Pancreas (tissue), 10 donors: ENCODE results near the gene TCERG1L. TPM values are rescaled to one million over a fixed set of nuclear protein-coding genes. Genes with fewer than 3 reads are reported as not detected.

Source experiments
- ATAC-seq, 4 donors: fragments of 200-7000 bp; cut with Tn5 transposase; one replicate each; pipeline versions ENCODE4 v1.8.0 to v1.9.1; 2020; ENCODE audit warnings: mild to moderate bottlenecking in 4 of 4, moderate library complexity in 4 of 4
- DNase-seq, 6 donors: peaks; one replicate each; pipeline ENCODE4 v3.0.0-alpha.2; 2020
- FAIRE-seq: peaks from 2 replicates; lab custom pipeline; 2012; peaks lifted over from hg19 to GRCh38; lab: Jason Lieb, UNC
- H3K27ac ChIP-seq, 4 donors: fragments of 200-600 bp; sonication (generic); 1 replicate in 3 of 4; 2 replicates in 1 of 4; pipeline versions ENCODE4 v1.5.0 to v1.8.0; 2020
- H3K27me3 ChIP-seq, 4 donors: fragments of 200-600 bp; one replicate each; pipeline ENCODE4 v1.8.0; 2021
- H3K36me3 ChIP-seq, 3 donors: fragments of 200-600 bp; sonication (generic) in 1 of 3; one replicate each; pipeline versions ENCODE4 v1.5.0 to v1.8.0; 2020 to 2021
- H3K4me1 ChIP-seq, 3 donors: fragments of 200-600 bp; one replicate each; pipeline ENCODE4 v1.8.0; 2021
- H3K4me3 ChIP-seq, 4 donors: fragments of 200-600 bp; sonication (generic) in 2 of 4; one replicate each; pipeline versions ENCODE4 v1.5.0 to v1.8.0; 2020 to 2021
- H3K9me3 ChIP-seq, 4 donors: fragments of 200-600 bp; one replicate each; pipeline ENCODE4 v1.8.0; 2021
- WGBS, 2 donors: extraction: QIAGEN DNeasy Blood & Tissue Kit; methylation state at CpG; one replicate each; pipeline ENCODE4 v1.1.7; 2013; 5-methylcytosine and 5-hydroxymethylcytosine counted together
- intact Hi-C, 3 donors: fragments of 100-400 bp; cut with DNase I; formaldehyde crosslinking; loops; one replicate each; pipeline versions ENCODE4 v1.11.1 to v1.14.2; 2022
- polyA plus RNA-seq, 2 donors: library from polyadenylated mRNA; stranded (reverse); fragments of 200-250 nt; gene quantifications; one replicate each; pipeline ENCODE4 v1.2.3, GENCODE V29; 2013
- total RNA-seq, 6 donors: library from RNA; stranded (reverse); fragmentation: NEBNext Ultra II Directional in 4 of 6; extraction: Animal tissue kit (Norgen Biotek cat#: 25700) in 4 of 6; gene quantifications; one replicate each; pipeline versions ENCODE4 v1.2.1 to v1.2.4, GENCODE V29; 2021 to 2023
- TF ChIP-seq, protein P1 (sequence below), 4 donors: fragments of 200-600 bp; sonication (generic) in 3 of 4; IDR thresholded peaks; one replicate each; pipeline versions ENCODE4 v1.5.0 to v1.8.0; 2021; ENCODE audit warnings: antibody characterized with exemption in 4 of 4
- donor health status: healthy with polysubstance abuse.
- donor health status: DM: no; HTN: no; CAD: no; lungs with moderate emphysema.
- donor health status: DM: no; HTN: no; CAD: no.
- donor health status: control.
- donor health status: control.
- donor health status: Bipolar disorder and iron deficiency.
- donor health status: DM: yes; HTN: yes; CAD: no.
- donor health status: DM: no; HTN: no; CAD: no.
- donor health status: DM: no; HTN: no; CAD: no.
- donor health status: DM: yes; HTN: yes; CAD: no.

TCERG1L gene
- total and polyA plus RNA-seq, 8 donors: 0.09 to 1.9 (median 0.40) TPM

DNA sequence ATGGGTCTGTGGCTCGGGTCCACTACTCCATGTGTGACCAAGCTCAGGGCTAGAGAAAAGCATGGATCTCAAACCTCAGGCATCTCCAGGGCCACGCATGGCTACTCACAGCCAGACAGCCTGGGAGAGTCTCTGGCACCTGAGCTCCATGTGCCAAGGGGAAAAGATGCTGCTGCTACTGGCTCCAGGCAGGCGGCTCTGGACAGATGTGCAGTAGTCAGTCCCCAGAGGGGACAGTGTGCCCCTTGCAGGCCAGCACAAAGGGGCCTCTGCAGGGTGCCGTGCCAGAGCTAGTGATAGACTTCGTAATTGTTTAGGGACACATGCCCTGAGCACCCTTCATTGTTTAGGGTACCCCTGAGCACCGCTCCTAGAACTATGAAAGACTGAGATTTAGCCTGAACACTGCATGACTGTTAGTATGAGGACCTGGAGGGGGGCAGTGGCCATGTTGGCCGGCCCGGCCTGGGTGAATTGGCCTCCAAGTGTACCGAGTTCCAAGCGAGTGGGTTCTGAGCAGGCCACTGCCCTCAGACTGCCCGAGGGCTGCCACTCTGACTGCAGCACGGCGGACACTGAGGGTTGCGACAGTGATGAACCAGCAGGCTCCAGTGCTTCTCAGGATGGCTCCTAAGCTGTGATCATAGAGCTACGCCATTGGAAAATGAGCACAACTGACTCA is 80.7 kb downstream of the TCERG1L start:
- no peak overlapping the region for H3K4me3 ChIP-seq
- DNase-seq (peak in 1 of 6 donors; percentile 41), FAIRE-seq (no peak), ATAC-seq (no peak)
- H3K4me1 ChIP-seq: no peaks in the 10 kb centered on the region
- intact Hi-C loops: no loop called here
- no peaks in the 10 kb centered on the region for H3K9me3 ChIP-seq
- TF ChIP-seq, protein P1, sequence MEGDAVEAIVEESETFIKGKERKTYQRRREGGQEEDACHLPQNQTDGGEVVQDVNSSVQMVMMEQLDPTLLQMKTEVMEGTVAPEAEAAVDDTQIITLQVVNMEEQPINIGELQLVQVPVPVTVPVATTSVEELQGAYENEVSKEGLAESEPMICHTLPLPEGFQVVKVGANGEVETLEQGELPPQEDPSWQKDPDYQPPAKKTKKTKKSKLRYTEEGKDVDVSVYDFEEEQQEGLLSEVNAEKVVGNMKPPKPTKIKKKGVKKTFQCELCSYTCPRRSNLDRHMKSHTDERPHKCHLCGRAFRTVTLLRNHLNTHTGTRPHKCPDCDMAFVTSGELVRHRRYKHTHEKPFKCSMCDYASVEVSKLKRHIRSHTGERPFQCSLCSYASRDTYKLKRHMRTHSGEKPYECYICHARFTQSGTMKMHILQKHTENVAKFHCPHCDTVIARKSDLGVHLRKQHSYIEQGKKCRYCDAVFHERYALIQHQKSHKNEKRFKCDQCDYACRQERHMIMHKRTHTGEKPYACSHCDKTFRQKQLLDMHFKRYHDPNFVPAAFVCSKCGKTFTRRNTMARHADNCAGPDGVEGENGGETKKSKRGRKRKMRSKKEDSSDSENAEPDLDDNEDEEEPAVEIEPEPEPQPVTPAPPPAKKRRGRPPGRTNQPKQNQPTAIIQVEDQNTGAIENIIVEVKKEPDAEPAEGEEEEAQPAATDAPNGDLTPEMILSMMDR (IDR thresholded peaks at IDR 0.05): no peak
- H3K27ac ChIP-seq: no peak overlapping the region
- 73 to 83% methylated on average over 15 of the region's 15 CpGs for WGBS, 2 donors
- no peaks in the 10 kb centered on the region for H3K36me3 ChIP-seq
- H3K27me3 ChIP-seq: no peaks in the 10 kb centered on the region

DNA sequence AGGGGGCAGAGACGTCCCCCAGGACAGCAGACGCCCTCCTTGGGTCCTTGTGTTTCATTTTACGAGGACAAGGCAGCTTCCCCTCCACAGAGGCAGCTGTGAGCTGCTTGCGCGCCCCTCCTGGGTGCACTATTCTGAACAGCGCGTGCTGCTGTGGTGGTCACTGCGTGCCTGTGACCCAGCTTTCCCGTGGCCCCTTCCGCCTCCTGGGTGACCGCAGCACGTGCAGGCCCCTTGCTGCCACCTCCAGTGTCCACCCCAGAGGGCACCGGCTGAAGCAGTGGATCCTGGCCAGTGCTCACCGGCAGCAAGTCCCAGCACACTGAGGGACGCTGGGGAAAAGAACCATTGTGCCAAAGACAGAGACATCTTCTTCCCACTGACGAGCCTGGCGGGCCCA is 81.4 kb downstream of the TCERG1L start:
- no peaks in the 10 kb centered on the region for H3K27me3 ChIP-seq
- no peaks in the 10 kb centered on the region for H3K36me3 ChIP-seq
- H3K27ac ChIP-seq: no peak overlapping the region
- TF ChIP-seq, protein P1 (IDR thresholded peaks at IDR 0.05): no peak
- intact Hi-C loops: no loop called here
- no peak for ATAC-seq
- no peak overlapping the region for H3K4me3 ChIP-seq
- no peak for FAIRE-seq
- WGBS, 2 donors: 71 to 81% methylated on average over 17 of the region's 17 CpGs
- DNase-seq: peak in 1 of 6 donors; percentile 29
- no peaks in the 10 kb centered on the region for H3K4me1 ChIP-seq
- no peaks in the 10 kb centered on the region for H3K9me3 ChIP-seq

DNA sequence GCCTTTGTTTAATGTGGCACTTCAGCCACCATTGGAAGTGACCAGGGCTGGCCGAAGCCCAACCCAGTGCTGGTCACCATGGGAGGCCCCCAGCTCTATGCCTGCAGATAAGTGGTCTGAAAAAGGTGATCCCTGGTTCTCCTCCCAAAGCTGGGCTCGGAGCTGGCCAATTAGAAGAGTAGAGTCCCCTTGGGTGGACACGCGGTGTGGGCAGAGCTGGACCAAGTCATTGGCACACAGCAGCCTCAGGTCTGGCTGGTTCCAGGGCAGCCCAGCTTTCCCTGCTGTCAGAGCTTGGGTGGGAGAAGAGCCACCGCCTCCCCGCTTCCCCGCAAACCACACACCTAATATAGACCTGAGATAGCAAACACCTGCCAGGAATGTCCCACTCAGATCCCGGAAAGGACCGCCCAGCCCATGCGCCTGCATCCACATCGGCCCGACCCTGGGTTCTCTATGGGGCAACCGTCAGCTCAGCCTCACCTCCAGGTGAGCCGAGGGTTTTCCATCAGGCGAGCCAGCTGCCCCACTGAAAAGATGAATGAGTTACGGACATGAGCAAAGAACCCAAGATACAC is 84.3 kb downstream of the TCERG1L start:
- Histone ChIP-seq H3K9me3 (no peaks in the 10 kb centered on the region), H3K36me3 (no peaks in the 10 kb centered on the region), H3K4me3 (no peak overlapping the region), H3K4me1 (no peaks in the 10 kb centered on the region), H3K27ac (no peak overlapping the region), H3K27me3 (no peaks in the 10 kb centered on the region)
- WGBS, 2 donors: 82 to 88% methylated on average over 16 of the region's 16 CpGs
- TF ChIP-seq, protein P1 (IDR thresholded peaks at IDR 0.05): no peak
- intact Hi-C loops: no loop called here
- no peak for ATAC-seq
- peak in 2 of 6 donors; percentile 26 to 46 for DNase-seq
- FAIRE-seq: no peak

DNA sequence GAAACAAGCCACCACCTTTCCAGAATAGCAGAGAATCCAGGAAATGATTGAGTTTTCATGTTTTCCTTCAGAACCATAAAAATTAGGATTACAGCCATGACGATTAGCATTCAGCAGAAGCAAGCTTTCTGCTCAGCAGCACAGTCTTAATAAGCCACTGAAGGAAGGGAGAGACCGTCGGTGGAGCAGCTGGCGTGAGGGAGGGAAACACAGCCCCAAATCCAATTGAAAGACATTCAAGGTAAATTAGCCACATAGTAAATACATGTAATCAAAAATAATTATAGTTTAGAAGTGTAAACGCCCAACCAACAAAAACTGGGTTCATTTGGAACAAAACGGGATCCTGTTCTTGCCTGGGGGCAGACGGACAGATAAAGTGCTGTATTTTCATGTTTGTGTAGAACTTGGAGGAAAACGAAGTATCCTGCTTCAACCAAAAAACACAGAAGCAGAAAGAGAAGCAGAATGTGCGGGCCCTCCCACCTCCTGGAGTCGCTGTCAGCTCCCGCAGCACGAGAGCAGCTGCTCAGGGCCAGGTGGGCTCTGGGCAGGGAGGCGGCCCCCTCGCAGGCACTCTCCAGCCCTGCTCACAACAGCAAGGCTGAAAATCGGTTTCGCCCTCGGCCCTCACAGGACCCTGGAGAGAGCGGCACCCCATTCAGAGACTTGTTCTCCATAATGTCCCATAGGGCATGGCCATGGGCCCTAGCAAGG is 84.9 kb downstream of the TCERG1L start:
- H3K27me3 ChIP-seq: no peaks in the 10 kb centered on the region
- no peak overlapping the region for H3K4me3 ChIP-seq
- H3K36me3 ChIP-seq: no peaks in the 10 kb centered on the region
- H3K9me3 ChIP-seq: no peaks in the 10 kb centered on the region
- no peak for ATAC-seq
- no peaks in the 10 kb centered on the region for H3K4me1 ChIP-seq
- peak in 2 of 6 donors; percentile 18 to 40 for DNase-seq
- H3K27ac ChIP-seq: no peak overlapping the region
- no peak for FAIRE-seq
- TF ChIP-seq, protein P1 (IDR thresholded peaks at IDR 0.05): no peak
- 60 to 76% methylated on average over 18 of the region's 18 CpGs for WGBS, 2 donors
- intact Hi-C loops: no loop called here
